Body of pancreas (tissue), 4 donors: ENCODE measurements around the gene TNFRSF9.

Source experiments
- CTCF ChIP-seq, 7 experiments: fragments of 450-650 bp in 4 of 7; fragments of 200-600 bp in 3 of 7; sonication (generic) in 3 of 7; IDR thresholded peaks; one replicate each; pipeline ENCODE4 v1.5.1; 2016 to 2019; ENCODE audit warnings: antibody characterized with exemption in 7 of 7
- POLR2A ChIP-seq, 3 donors: fragments of 450-650 bp; IDR thresholded peaks; one replicate each; pipeline ENCODE4 v1.6.1; 2016; ENCODE audit warnings: antibody characterized with exemption in 3 of 3, mild to moderate bottlenecking in 2 of 3

GRCh38 chr1:7890853-7891252 lies 49.8 kb downstream of the TNFRSF9 start:
- no peak for TF ChIP-seq CTCF (IDR thresholded peaks at IDR 0.05)
- no peak for TF ChIP-seq POLR2A (IDR thresholded peaks at IDR 0.05)
